PFSK-1 (cell line): ENCODE data around the gene KRT71.

ENCODE experiments used
- FOXP2 ChIP-seq: optimal IDR thresholded peaks from 2 replicates; pipeline ENCODE3; 2011; ENCODE audit warnings: borderline replicate concordance, control low read depth, inconsistent platforms; ENCODE audit not compliant: insufficient read depth; ENCODE audit errors: extremely low read length, extremely low read depth
- POLR2AphosphoS5 ChIP-seq: IDR thresholded peaks from 2 replicates; pipeline ENCODE4 v1.6.1; 2012; ENCODE audit warnings: low read depth, mild to moderate bottlenecking, control low read depth, low read length, moderate library complexity
- SIN3A ChIP-seq: IDR thresholded peaks from 2 replicates; pipeline ENCODE4 v1.6.1; 2012; ENCODE audit warnings: mild to moderate bottlenecking, low read length, moderate library complexity, borderline replicate concordance; ENCODE audit not compliant: insufficient read depth
- TAF1 ChIP-seq: IDR thresholded peaks from 2 replicates; pipeline ENCODE4 v1.6.1; 2012; ENCODE audit warnings: low read length, control low read depth, borderline replicate concordance; ENCODE audit not compliant: insufficient read depth
- TF ChIP-seq, protein P1 (sequence below), 2 experiments: IDR thresholded peaks; 2 replicates each; pipeline versions ENCODE4 v1.6.1 to v1.8.0; 2011 to 2012; ENCODE audit warnings: low read depth in 2 of 2, low read length in 2 of 2, control low read depth in 1 of 2, inconsistent platforms in 1 of 2, mild to moderate bottlenecking in 1 of 2, moderate library complexity in 1 of 2; ENCODE audit not compliant: insufficient read depth in 1 of 2

Gene KRT71

DNA sequence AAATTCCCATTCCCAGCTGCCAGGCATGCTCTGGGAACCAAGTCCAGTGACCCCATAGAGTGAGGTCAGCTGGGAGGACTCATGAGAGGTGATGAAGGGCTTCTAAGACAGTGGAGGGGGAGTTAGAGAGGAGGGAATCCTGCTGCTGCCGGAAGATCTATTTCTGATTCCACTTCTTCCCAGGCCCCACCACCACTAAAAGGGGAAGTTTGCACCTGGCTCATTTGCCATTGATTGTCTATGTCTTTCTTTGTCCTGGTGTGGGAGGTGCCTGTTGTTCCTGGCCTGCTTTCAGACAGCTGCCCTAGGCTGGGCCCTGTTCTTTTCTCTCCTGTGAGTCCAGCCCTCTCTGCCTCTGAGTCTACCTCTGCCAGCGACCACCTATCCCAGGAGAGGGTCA lies 56.9 kb downstream of the KRT71 start:
- TF ChIP-seq POLR2AphosphoS5 = no peak
- TF ChIP-seq, protein P1, sequence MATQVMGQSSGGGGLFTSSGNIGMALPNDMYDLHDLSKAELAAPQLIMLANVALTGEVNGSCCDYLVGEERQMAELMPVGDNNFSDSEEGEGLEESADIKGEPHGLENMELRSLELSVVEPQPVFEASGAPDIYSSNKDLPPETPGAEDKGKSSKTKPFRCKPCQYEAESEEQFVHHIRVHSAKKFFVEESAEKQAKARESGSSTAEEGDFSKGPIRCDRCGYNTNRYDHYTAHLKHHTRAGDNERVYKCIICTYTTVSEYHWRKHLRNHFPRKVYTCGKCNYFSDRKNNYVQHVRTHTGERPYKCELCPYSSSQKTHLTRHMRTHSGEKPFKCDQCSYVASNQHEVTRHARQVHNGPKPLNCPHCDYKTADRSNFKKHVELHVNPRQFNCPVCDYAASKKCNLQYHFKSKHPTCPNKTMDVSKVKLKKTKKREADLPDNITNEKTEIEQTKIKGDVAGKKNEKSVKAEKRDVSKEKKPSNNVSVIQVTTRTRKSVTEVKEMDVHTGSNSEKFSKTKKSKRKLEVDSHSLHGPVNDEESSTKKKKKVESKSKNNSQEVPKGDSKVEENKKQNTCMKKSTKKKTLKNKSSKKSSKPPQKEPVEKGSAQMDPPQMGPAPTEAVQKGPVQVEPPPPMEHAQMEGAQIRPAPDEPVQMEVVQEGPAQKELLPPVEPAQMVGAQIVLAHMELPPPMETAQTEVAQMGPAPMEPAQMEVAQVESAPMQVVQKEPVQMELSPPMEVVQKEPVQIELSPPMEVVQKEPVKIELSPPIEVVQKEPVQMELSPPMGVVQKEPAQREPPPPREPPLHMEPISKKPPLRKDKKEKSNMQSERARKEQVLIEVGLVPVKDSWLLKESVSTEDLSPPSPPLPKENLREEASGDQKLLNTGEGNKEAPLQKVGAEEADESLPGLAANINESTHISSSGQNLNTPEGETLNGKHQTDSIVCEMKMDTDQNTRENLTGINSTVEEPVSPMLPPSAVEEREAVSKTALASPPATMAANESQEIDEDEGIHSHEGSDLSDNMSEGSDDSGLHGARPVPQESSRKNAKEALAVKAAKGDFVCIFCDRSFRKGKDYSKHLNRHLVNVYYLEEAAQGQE (IDR thresholded peaks at IDR 0.05; ENCODE audit: insufficient read depth in 1 of 2, low read depth in 2 of 2, low read length in 2 of 2) = no peak
- TF ChIP-seq TAF1 = no peak
- no peak for TF ChIP-seq FOXP2
- no peak for TF ChIP-seq SIN3A

DNA sequence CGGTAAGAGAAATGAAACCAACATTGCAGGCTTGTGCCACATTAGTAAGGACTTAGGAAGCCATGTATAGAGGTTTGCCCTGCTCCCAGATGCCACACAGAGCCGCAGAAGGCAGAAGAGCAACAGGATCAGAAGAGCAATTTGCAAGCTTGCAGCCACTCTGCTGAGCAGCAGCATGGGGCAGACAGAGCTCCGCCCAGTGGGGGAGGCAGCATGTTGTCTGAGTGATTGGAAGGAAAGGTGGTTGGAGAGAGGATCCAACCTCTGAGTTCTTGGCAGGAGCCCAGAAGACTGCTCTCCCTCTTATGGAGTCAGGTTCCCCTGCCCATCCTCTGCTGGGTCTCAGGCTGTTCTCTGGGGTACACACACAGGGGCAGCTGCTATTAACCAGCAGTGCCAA lies 57.6 kb downstream of the KRT71 start:
- TF ChIP-seq, protein P1 (IDR thresholded peaks at IDR 0.05; ENCODE audit: insufficient read depth in 1 of 2, low read depth in 2 of 2, low read length in 2 of 2) = no peak
- TF ChIP-seq TAF1 (no peak), POLR2AphosphoS5 (no peak), SIN3A (no peak), FOXP2 (no peak)

DNA sequence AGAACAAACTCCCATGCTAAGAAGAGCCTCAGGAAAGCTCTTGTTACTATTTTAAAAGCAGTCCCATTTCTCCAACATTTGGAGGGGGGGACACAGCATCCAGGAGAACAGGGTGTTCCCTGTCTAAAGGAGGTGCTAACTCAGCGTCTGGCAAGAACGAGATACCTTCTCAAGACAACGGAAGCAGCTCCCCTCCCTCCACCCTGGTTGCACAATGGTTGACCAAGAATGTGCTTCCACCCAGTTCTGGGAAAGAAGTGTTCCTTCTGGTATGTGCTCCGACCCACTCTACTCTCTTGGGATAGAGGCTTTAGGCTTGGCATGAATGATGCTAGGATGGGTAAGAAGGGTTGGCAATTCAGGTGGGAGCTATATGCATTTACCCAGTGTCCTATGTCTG lies 58.4 kb downstream of the KRT71 start:
- TF ChIP-seq, protein P1 (IDR thresholded peaks at IDR 0.05; ENCODE audit: insufficient read depth in 1 of 2, low read depth in 2 of 2, low read length in 2 of 2) = no peak
- TF ChIP-seq POLR2AphosphoS5 (no peak), FOXP2 (no peak), SIN3A (no peak), TAF1 (no peak)

DNA sequence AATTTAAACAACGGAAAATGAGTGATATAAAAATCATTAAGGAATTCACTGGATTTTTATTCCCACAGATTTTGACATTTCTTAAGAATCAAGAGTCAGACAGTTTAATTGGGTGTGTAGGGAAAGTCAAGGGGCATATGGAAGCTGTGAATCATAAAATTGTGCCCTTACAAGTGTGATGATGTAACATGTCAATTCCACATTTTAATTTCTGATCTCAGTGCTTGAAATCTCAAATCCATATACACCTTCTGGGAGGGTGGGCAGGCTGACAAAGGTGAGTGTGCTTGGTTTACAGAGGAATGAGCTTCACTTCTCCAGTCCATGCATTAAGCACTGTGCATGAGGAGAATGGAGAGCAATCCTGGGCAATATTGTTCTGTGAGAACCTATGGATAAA lies 58.8 kb downstream of the KRT71 start:
- TF ChIP-seq SIN3A (no peak), TAF1 (no peak), FOXP2 (no peak), POLR2AphosphoS5 (no peak)
- TF ChIP-seq, protein P1 (IDR thresholded peaks at IDR 0.05; ENCODE audit: insufficient read depth in 1 of 2, low read depth in 2 of 2, low read length in 2 of 2) = no peak
